SW480 (cell line): ENCODE measurements around the gene RSPH3.
"Not testable (repeated sequence)": the region's sequence is repeated elsewhere in the genome, so short reads cannot be mapped to it uniquely, and the experiment has no call there.

ENCODE experiments used
- DNase-seq: peaks from one replicate; pipeline ENCODE4 v3.0.0-alpha.2; 2016; ENCODE audit warnings: low spot score

The RSPH3 gene

GRCh38 chr6:158972241-158973233 is 27.5 kb downstream of the RSPH3 start:
- DNase-seq, result peak; percentile 55

- DNase-seq, result no peak
Observed at GRCh38 chr6:158970640-158971275, 29.2 kb downstream of the RSPH3 start.

GRCh38 chr6:158969148-158969547 is 30.9 kb downstream of the RSPH3 start:
- no peak for DNase-seq

GRCh38 chr6:158963020-158963808 is 36.8 kb downstream of the RSPH3 start:
- no peak for DNase-seq

DNA sequence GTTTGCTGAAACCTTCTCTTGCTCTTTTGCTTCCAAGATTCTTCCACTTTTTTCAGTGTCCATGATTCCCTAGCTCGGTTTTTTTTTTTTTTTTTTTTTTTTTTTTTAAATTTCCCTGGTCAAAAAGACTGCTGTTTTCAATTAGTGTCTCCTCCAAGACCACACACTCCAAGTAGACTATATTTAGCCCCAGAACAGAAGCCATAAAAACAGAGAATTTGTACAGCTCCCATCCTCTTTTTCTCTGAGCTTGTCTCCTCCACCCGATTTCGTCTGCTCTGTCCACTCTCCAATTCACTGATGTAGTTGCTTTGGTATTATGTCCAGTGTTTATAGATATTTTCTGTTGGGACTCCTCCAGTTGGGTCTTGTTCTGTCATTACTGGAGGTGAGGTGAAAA is 37.6 kb downstream of the RSPH3 start:
- DNase-seq, result no peak

- no peak for DNase-seq
Observed at GRCh38 chr6:158960026-158960425, 40.0 kb downstream of the RSPH3 start.

DNA sequence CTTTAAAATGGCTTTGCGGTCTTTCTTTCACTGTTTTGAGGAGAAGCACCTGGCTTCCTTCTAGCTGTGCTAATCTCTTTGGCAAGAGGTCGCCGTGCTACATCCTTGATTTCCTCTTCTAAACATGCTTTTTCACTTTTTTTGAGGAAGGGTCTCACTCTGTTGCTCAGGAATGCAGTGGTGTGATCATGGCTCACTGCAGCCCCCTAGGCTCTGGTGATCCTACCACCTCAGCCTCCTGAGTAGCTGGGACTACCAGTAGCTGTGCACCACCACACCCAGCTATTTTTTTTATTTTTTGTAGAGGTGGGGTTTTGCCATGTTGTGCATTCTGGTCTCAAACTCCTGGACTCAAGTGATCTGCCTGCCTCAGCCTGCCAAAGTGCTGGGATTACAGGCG is 40.5 kb downstream of the RSPH3 start:
- no peak for DNase-seq

GRCh38 chr6:158958504-158959386 is 41.3 kb downstream of the RSPH3 start:
- DNase-seq, result no peak

DNA sequence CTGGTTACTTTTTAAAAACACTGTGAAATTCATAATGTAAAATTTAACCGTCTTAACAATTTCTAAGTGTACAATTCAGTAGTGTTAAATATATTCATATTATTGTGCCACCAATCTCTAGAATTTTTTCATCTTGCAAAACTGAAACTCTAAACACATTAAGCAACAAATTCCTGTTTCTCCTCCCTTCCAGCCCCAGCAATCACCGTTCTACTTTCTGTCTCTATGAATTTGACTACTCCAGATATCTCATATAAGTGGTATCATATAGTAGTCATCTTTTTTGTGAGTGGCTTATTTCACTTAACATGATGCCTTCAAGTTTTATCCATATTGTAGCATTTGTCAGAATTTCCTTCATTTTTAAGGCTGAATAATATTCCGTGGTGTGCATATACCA is 44.7 kb downstream of the RSPH3 start:
- no peak for DNase-seq

DNA sequence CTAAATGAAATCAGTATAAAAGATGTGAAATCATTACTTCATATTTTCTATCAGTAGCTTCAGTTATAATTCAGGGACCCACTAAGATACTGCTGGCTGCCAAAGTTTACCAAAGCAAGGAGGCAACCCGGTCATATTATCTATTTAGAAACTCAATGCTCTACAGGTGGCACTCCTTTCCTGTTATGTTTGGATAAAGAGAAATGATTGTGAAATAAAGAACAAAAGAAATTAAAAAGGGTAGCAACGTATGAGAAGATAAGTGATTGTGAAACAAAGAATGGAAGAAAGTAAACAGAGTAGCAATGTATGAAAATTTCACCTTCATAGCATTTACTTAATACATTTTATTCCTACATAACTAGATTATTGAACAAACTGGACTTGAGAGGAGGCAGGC is 45.2 kb downstream of the RSPH3 start:
- no peak for DNase-seq

- not testable (repeated sequence) for DNase-seq
Observed at GRCh38 chr6:158952011-158952410, 48.0 kb downstream of the RSPH3 start.

DNA sequence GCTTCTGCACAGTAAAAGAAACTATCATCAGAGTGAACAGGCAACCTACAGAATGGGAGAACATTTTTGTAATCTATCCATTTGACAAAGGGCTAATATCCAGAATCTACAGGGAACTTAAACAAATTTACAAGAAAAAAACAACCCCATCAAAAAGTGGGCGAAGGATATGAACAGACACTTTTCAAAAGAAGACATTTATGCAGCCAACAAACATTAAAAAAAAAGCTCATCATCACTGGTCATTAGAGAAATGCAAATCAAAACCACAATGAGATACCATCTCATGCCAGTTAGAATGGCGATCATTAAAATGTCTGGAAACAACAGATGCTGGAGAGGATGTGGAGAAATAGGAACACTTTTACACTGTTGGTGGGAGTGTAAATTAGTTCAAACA is 48.4 kb downstream of the RSPH3 start:
- DNase-seq, result not testable (repeated sequence)

- DNase-seq, result no peak
Observed at GRCh38 chr6:158947284-158947683, 52.7 kb downstream of the RSPH3 start.

- no peak for DNase-seq
Observed at GRCh38 chr6:158943380-158944032, 56.5 kb downstream of the RSPH3 start.

GRCh38 chr6:158942349-158942748 is 57.7 kb downstream of the RSPH3 start:
- no peak for DNase-seq

DNA sequence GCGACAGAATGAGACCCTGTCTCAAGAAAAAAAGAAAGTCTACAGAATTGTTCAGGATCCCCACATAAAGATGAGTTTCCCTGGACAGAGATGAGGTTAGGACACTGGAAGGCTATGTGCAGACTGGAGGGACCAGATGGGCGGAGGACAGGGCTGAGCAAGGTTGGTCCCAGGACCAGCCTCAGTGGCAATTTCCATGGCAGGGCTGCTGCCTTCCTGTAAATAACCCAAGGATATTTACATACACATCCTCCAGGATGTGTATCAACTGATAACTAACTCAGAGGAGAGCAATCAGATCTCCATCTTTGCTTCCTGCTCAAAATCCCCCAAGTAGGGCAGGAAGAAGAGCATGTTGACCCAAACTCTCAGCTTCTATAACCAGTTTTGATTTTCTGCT is 58.8 kb downstream of the RSPH3 start:
- no peak for DNase-seq

DNA sequence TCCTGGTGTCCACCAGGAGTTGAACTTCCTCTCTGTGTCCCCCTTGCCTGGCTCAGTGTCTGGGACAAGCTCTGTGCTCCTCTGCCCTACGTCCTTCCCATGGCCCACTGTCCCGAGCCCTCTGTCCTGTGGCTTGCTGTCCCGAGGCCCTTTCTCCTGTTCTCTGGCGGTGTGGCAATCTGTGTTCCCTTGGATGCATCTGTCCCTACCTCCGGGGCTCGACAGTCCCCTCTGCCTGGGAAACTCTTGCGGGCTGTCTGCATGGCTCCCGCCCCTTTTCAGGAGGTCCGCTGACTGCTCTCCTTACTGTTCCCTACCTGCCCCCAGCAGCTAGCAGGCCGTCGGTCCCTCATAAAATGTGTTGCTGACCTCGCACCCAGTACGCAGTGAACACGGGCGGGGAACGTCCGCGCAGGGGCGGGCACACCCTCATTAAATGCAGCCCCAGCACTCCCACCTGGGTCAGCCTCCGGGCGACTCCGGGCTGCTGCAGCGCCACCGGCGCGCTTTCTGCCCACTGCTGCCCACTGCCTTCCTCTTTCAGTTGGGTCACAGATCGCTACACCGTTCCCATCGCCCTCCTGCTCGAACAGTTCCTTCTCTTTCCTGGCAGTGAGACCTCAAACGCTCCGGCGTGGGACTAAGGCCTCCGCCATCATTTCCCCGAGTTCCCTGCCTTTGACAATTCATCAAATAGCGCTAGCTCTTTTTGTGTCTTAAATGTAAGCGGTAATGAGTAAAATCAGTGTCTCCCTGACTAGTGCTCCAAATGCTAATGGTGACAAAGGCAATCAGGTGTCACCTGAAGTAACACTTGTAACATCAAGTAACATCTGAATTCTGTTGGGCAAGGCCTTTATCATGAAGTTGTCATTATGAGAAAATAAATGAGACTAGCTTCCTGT is 60.5 kb downstream of the RSPH3 start:
- peak; percentile 36 for DNase-seq

GRCh38 chr6:158938811-158939254 is 61.2 kb downstream of the RSPH3 start:
- peak; percentile 48 for DNase-seq

DNA sequence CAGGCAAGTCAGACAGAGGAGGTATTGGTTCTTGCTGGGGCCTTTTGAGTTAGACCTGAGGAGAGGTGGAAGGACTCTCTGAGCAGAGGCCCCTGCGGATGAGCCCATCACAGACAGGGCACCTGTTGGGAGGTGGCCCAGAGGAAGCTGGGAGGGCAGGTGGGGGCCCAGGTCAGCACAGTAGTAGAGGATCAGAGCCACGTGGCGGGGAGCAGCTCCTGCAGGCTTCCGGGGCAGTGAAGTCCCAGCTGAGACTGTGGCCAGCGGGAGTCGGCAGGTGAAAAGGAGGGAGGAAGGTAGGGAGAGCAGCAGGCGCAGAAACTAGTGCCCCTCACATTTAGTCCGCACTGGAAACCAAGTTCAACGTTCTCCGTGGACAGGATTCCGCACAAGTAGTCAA is 61.8 kb downstream of the RSPH3 start:
- DNase-seq, result no peak

GRCh38 chr6:158934157-158934556 is 65.8 kb downstream of the RSPH3 start:
- no peak for DNase-seq
